Body of pancreas (tissue), 4 donors: ENCODE results near the gene PREX1.

ENCODE experiments used
- CTCF ChIP-seq, 7 experiments: fragments of 450-650 bp in 4 of 7; fragments of 200-600 bp in 3 of 7; sonication (generic) in 3 of 7; IDR thresholded peaks; one replicate each; pipeline ENCODE4 v1.5.1; 2016 to 2019; ENCODE audit warnings: antibody characterized with exemption in 7 of 7
- POLR2A ChIP-seq, 3 donors: fragments of 450-650 bp; IDR thresholded peaks; one replicate each; pipeline ENCODE4 v1.6.1; 2016; ENCODE audit warnings: antibody characterized with exemption in 3 of 3, mild to moderate bottlenecking in 2 of 3

GRCh38 chr20:48864254-48864653 is 36.5 kb upstream of the PREX1 start:
- TF ChIP-seq CTCF (IDR thresholded peaks at IDR 0.05) (no peak), POLR2A (IDR thresholded peaks at IDR 0.05) (no peak)
